Measurements from ENCODE around the gene MYLK.

Gene MYLK

GRCh38 chr3:123660141-123660675 lies 223.9 kb downstream of the MYLK start:
- DNase-seq = no peak

DNA sequence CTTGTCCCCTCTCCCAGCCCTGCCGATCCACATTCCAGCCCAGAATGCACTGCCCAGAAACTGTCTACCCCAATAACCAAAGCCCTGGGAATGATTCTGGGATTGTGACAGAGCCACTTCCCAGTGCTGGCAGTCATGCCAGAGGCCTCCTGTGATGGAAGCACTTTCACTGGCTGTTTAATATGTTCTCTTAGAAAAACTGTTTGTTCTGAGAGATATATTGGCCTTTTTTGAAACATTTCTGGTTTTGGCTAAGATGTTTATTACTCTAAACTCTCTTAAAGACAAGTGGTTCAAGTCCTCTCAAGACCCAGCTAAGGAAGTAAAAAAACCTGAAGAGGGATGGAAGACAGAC lies 225.3 kb downstream of the MYLK start:
- no peak for DNase-seq

DNA sequence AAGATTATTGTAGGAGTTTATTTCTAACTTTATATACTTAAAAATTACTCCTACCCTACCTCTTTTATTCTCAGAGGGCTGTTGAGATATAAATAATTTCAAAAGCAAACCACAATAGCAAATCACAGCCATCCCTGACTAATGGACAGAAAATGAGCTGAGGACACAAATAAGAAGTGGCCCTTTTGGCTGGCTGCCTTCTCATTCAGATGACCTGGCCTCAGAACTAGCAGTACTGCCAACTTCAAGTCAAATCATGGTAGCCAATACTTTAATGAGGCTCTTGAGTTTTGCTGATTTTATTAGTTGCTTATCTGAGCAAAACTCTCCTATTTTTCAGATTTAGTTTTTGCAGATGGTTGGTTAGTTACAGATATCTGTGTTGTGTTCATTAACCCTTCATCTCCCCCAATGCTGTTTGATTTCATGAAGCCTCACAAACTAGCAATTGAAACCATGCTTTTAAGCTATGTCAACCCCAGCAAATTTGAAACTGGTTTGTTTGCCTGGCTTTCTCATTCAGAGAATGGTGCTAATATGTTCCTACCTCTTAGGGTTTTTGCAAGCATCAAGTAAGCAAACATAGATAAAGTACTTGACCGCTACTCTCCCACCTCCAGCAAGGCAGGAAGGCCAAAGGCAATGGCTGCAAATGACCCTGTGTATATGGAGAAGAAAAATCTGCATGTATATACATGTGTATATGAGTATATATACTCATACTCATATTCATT lies 225.8 kb downstream of the MYLK start:
- no peak for DNase-seq

GRCh38 chr3:123657568-123657967 lies 226.6 kb downstream of the MYLK start:
- no peak for DNase-seq

GRCh38 chr3:123657111-123657510 lies 227.0 kb downstream of the MYLK start:
- DNase-seq = no peak

GRCh38 chr3:123656691-123657090 lies 227.4 kb downstream of the MYLK start:
- DNase-seq = no peak

DNA sequence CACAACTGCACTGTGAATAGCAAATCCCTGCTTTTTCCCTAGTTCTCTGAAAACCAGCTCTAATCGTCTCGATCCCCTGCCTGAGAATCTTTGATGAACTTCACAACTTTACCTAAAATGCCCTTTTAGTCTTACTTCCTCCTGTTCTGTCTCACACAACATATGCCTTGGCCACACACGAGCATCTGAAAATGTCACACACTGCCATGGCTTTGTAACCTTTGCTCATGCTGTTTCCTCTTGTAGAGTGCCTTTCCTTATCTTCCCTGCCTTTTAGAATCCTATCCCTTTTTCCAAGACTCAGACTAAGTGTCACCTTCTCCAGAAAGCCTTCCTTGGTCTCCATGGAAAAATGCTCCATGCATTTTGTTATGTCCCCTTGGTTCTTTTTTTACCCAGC lies 227.9 kb downstream of the MYLK start:
- no peak for DNase-seq

- no peak for DNase-seq
These were observed 228.7 kb downstream of the MYLK start for GRCh38 chr3:123655400-123655799.

GRCh38 chr3:123653221-123653682 lies 230.9 kb downstream of the MYLK start:
- peak; percentile 17 for DNase-seq

- peak; percentile 62 for DNase-seq
These were observed 231.7 kb downstream of the MYLK start for GRCh38 chr3:123652342-123652984.

DNA sequence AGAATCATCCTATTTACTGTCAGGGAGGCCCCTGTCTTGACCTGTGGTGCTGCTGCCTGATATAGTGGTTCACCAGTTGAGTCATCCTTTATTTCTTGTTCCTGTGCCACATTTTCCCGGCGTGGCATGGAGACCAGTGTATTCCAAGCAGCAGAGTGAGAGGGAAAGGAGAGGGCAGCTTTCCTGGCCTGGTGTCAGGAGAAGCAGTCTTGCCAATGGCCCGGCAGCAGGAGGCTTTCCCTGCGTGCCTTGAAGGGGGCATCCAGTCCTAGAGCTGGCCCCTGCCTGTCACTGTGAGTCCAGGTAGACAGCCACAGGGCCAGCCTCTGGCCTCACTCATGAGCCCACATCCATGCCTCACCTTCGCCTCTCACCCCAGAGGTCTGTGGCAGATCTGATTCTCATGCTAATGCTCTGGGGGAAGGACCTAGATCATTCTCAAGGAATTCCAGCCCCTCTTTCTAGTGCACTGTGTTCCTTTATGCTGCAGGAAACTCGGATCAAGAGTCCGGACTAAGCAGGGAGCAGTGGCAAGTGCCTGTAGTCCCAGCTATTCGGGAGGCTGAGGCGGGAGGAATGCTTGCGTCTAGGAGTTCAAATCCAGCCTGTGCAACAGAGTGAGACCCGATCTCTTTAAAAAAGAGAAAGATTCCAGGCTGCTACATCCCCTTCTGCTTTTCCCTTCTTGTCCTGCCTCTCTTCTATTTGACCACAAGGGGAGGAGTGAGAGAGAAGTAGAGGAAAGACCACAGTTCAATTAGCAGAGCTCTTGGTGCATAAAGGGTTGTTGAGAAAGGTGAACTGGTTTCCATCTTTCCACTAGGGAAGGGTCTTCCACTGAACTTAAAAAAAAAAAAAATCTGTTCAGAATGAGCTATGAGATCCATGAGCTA lies 232.4 kb downstream of the MYLK start:
- DNase-seq = no peak

- DNase-seq = no peak
These were observed 234.0 kb downstream of the MYLK start for GRCh38 chr3:123650101-123650500.

- no peak for DNase-seq
These were observed 235.3 kb downstream of the MYLK start for GRCh38 chr3:123648696-123649405.

GRCh38 chr3:123644358-123644757 lies 239.8 kb downstream of the MYLK start:
- DNase-seq = no peak

GRCh38 chr3:123642957-123643330 lies 241.2 kb downstream of the MYLK start:
- no peak for DNase-seq

- peak; percentile 23 for DNase-seq
These were observed 241.8 kb downstream of the MYLK start for GRCh38 chr3:123642182-123642956.

DNA sequence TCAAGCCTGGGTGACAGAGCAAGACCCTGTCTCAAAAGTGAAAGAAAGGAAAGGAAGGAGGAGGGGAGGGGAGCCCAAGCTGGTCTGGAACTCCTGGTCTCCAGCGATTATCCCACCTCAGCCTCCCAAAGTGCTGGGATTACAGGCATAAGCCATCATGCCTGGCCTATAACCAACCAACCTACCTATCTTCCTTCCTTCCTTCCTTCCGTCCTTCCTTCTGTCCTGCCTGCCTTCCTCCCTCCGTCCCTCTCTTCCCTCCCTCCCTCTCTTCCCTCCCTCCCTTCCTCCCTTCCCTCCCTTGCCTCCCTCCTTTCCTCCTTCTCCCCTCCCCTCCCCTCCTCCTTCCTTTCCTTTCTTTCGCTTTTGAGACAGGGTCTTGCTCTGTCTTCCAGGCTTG lies 242.6 kb downstream of the MYLK start:
- DNase-seq = no peak

- DNase-seq = no peak
These were observed 243.2 kb downstream of the MYLK start for GRCh38 chr3:123640740-123641462.

GRCh38 chr3:123640311-123640710 lies 243.8 kb downstream of the MYLK start:
- DNase-seq = no peak

DNA sequence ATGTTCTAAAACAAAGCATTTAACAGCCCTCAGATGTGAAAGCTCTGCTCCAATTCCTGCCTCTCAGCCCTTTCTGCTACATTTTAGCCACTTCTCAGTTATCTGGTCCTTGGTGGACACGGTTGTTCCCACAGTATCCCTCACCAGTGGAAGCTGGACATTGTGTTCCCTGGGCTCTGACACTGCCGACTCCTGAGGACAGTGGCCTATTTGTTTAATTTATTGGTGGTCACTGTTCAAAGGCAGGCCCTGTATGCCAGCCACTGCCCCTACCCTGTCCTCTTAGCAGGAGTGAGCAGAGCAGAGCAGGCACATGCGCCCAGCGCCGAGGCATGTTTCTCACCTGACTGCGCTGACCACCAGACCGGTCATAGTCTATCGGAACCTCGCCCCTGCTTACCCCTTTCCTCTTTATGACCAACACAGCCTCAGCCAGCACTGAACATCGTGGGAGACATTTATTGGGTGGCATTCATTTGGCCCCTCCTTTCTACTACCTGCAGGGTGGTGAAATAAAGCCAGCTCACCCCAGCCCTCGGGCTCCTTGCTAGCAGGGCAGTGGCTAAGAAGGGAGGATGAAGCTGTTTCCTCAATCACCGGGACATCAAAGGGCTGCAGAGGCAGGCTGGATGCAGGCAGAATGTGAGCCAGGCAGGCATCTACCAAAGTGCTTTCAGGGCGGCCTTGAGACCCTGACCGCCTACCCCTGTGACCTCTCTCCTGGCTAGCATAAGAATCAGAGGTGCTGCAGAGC lies 245.0 kb downstream of the MYLK start:
- DNase-seq = no peak

Data from NCI-H1436 (cell line).